Neural progenitor cell (in vitro differentiated cells): ENCODE data around the gene ZNF429. TPM values are rescaled to one million over a fixed set of nuclear protein-coding genes. Genes with fewer than 3 reads are reported as not detected.

ENCODE experiments used
- DNase-seq: peaks from one replicate; pipeline ENCODE4 v3.0.0-alpha.2; 2016; ENCODE audit warnings: low spot score
- H2AFZ ChIP-seq: fragments of 200-600 bp; sonication (generic); replicated peaks from 2 replicates; pipeline ENCODE4 v1.6.1; 2016; ENCODE audit warnings: antibody characterized with exemption
- H3F3A ChIP-seq: fragments of 200-600 bp; sonication (generic); 2 replicates; pipeline ENCODE4 v1.6.1; 2016; ENCODE audit warnings: antibody characterized with exemption, low read depth
- H3K27ac ChIP-seq: fragments of 200-600 bp; sonication (generic); 2 replicates; pipeline ENCODE4 v1.5.1; 2016; ENCODE audit warnings: mild to moderate bottlenecking
- H3K27me3 ChIP-seq: fragments of 200-600 bp; sonication (generic); 2 replicates; pipeline ENCODE4 v1.6.1; 2016; ENCODE audit warnings: mild to moderate bottlenecking, moderate library complexity
- H3K36me3 ChIP-seq: fragments of 200-600 bp; sonication (generic); 2 replicates; pipeline ENCODE4 v1.5.1; 2016
- H3K4me1 ChIP-seq: fragments of 200-600 bp; sonication (generic); 2 replicates; pipeline ENCODE4 v1.6.1; 2016; ENCODE audit warnings: mixed run types
- H3K4me2 ChIP-seq: fragments of 200-600 bp; sonication (generic); 2 replicates; pipeline ENCODE4 v1.6.1; 2016
- H3K4me3 ChIP-seq: fragments of 200-600 bp; sonication (generic); 2 replicates; pipeline ENCODE4 v1.5.1; 2016
- H3K79me2 ChIP-seq: fragments of 200-600 bp; sonication (generic); 2 replicates; pipeline ENCODE4 v1.6.1; 2016; ENCODE audit warnings: low read depth
- H3K9ac ChIP-seq: fragments of 200-600 bp; sonication (generic); 2 replicates; pipeline ENCODE4 v1.6.1; 2016
- H3K9me3 ChIP-seq: fragments of 200-600 bp; sonication (generic); 2 replicates; pipeline ENCODE4 v1.5.1; 2016; ENCODE audit warnings: low read depth
- H4K20me1 ChIP-seq: fragments of 200-600 bp; sonication (generic); 2 replicates; pipeline ENCODE4 v1.6.1; 2016; ENCODE audit warnings: low read depth
- H3K27ac Mint-ChIP-seq: 3 replicates; pipeline ENCODE4 v1.8.0; 2021; ENCODE audit warnings: mixed read lengths
- H3K27me3 Mint-ChIP-seq: 2 replicates; pipeline ENCODE4 v1.8.0; 2022; ENCODE audit warnings: low read depth, mild to moderate bottlenecking, inconsistent platforms, moderate library complexity, mixed read lengths; ENCODE audit not compliant: insufficient read depth
- H3K36me3 Mint-ChIP-seq: 3 replicates; pipeline ENCODE4 v1.8.0; 2021; ENCODE audit warnings: mixed read lengths
- H3K4me1 Mint-ChIP-seq: 3 replicates; pipeline ENCODE4 v1.8.0; 2021; ENCODE audit warnings: mixed read lengths
- H3K4me3 Mint-ChIP-seq: 3 replicates; pipeline ENCODE4 v1.8.0; 2021; ENCODE audit warnings: mild to moderate bottlenecking, moderate library complexity, mixed read lengths
- H3K9me3 Mint-ChIP-seq: 3 replicates; pipeline ENCODE4 v1.8.0; 2020; ENCODE audit warnings: mixed read lengths
- CTCF ChIP-seq: fragments of 200-600 bp; sonication (generic); IDR thresholded peaks from 2 replicates; pipeline ENCODE4 v1.5.1; 2017; ENCODE audit warnings: antibody characterized with exemption, mild to moderate bottlenecking
- EZH2 ChIP-seq: fragments of 200-600 bp; sonication (generic); IDR thresholded peaks from 2 replicates; pipeline ENCODE4 v1.6.1; 2017; ENCODE audit warnings: antibody characterized with exemption, mild to moderate bottlenecking, moderate library complexity
- EZH2phosphoT487 ChIP-seq: fragments of 200-600 bp; sonication (generic); IDR thresholded peaks from 2 replicates; pipeline ENCODE4 v1.6.1; 2017; ENCODE audit warnings: antibody characterized with exemption
- total RNA-seq: library from RNA; depleted of rRNA; stranded (reverse); fragments of >200 nt; gene quantifications from 2 replicates; pipeline ENCODE4 v1.2.3, GENCODE V29; 2015; ENCODE audit warnings: low replicate concordance

The ZNF429 gene
- total RNA-seq, 1 donor from 2014 or later: 29.4 TPM

DNA sequence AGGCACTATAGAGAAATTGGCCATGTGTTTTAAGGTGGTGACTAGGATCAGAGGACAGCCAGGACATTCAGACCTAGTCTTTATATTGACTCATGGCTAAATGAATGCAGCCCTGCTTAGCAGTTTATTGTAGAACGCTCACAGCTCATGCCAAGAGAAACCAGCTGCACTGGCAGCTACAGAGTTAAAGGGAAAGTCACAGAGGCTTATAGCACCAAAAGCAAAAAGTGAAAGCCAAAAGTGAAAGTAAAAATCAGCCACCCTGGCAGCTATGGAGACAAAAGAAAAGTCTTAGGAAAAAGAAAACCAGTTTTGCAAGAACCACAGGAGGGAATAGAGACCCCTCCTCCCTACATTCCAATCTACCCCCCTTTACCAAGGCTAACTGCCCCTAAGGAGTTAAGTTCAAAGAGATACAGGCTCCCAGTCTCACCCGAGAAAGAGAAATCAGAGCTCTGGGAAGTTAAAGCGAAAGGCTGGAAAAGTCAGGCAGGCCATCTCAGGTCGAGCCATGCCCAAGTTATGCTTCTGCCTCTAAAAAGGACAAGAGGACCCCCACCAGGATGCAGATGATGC, 99.0 kb downstream of the ZNF429 start:
- no peak for TF ChIP-seq EZH2
- no peak for TF ChIP-seq CTCF
- TF ChIP-seq EZH2phosphoT487: no peak
- Histone ChIP-seq H3K27me3 (no peaks in the 10 kb centered on the region), H3K36me3 (no peaks in the 10 kb centered on the region), H3K27ac (no peak overlapping the region), H3K9me3 (no peaks in the 10 kb centered on the region), H4K20me1 (no peaks in the 10 kb centered on the region), H3K79me2 (no peaks in the 10 kb centered on the region), H3K4me1 (peaks cover 28% of the 10 kb centered on the region), H2AFZ (no peak overlapping the region), H3K9ac (no peak overlapping the region), H3K4me3 (no peak overlapping the region), H3F3A (peaks cover 16% of the 10 kb centered on the region), H3K4me2 (peak overlapping the region; percentile 21)
- peak overlapping the region; percentile 76 for H3K27ac Mint-ChIP-seq
- peak; percentile 7 for DNase-seq
- no peaks in the 10 kb centered on the region for H3K27me3 Mint-ChIP-seq
- H3K9me3 Mint-ChIP-seq: peaks cover 38% of the 10 kb centered on the region
- no peaks in the 10 kb centered on the region for H3K36me3 Mint-ChIP-seq
- peak overlapping the region; percentile 61 for H3K4me3 Mint-ChIP-seq
- H3K4me1 Mint-ChIP-seq: peaks cover 27% of the 10 kb centered on the region

Other genes with a start within 250 kb of the ZNF429 start
- gene ZNF708, start 176.2 kb upstream of the ZNF429 start, total RNA-seq: 25.0 and 35.9 TPM in 2 replicates
- gene ZNF738, start 146.6 kb upstream of the ZNF429 start, total RNA-seq: 180 and 268 TPM in 2 replicates
- gene ZNF493, start 108.5 kb upstream of the ZNF429 start, total RNA-seq: 37.6 and 52.6 TPM in 2 replicates